ENCODE data around the gene ITSN1. TPM values are rescaled to one million over a fixed set of nuclear protein-coding genes. Genes with fewer than 3 reads are reported as not detected.

ITSN1 gene
- total and polyA plus RNA-seq, 2 donors from 2014 or later, result 8.1 to 42.5 TPM

DNA sequence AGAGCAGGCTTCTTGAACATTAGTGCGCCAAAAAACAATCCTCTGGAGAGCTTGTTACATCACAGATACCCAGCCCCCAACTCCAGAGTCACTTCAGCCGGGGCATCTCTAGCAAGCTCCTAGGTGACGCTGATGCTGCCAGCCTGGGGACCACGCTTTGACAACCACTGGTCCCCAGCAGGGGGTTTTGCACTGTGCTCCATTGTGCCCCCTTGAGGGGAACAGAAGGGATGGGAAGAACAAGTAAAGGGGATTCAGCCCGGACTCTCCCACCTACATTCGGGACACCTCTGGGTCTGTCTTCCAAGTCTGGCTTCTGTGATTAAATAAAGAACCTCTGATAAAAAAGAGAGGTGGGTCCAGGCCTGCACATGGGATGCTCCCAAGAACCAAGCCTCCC lies 212.9 kb downstream of the ITSN1 start:
- intact Hi-C loops (cut with DNase I), result no loop called here
- H3K36me3 ChIP-seq (ENCODE audit: control insufficient read depth in 2 of 3, insufficient read depth in 3 of 3, low read length in 3 of 3), result no peaks in the 10 kb centered on the region
- no peak overlapping the region for H3K27ac ChIP-seq (ENCODE audit: low read depth in 2 of 2, low read length in 2 of 2)
- no peak for FAIRE-seq
- no peaks in the 10 kb centered on the region for H3K9me3 ChIP-seq (ENCODE audit: control insufficient read depth in 2 of 3, insufficient read depth in 1 of 3, low read length in 3 of 3)
- no peaks in the 10 kb centered on the region for H3K4me1 ChIP-seq (ENCODE audit: control insufficient read depth in 2 of 3, insufficient read depth in 2 of 3, low read depth in 1 of 3, low read length in 3 of 3)
- H3K4me3 ChIP-seq (ENCODE audit: low read length in 3 of 3), result no peak overlapping the region
- DNase-seq, result no peak
- no peaks in the 10 kb centered on the region for H3K27me3 ChIP-seq (ENCODE audit: control insufficient read depth, insufficient read depth, low read length)
- TF ChIP-seq, protein P1, sequence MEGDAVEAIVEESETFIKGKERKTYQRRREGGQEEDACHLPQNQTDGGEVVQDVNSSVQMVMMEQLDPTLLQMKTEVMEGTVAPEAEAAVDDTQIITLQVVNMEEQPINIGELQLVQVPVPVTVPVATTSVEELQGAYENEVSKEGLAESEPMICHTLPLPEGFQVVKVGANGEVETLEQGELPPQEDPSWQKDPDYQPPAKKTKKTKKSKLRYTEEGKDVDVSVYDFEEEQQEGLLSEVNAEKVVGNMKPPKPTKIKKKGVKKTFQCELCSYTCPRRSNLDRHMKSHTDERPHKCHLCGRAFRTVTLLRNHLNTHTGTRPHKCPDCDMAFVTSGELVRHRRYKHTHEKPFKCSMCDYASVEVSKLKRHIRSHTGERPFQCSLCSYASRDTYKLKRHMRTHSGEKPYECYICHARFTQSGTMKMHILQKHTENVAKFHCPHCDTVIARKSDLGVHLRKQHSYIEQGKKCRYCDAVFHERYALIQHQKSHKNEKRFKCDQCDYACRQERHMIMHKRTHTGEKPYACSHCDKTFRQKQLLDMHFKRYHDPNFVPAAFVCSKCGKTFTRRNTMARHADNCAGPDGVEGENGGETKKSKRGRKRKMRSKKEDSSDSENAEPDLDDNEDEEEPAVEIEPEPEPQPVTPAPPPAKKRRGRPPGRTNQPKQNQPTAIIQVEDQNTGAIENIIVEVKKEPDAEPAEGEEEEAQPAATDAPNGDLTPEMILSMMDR (IDR thresholded peaks at IDR 0.05; ENCODE audit: borderline replicate concordance, extremely low read depth, insufficient read depth), result no peak
- no peak overlapping the region for H3K9ac ChIP-seq (ENCODE audit: low read length in 3 of 3)

DNA sequence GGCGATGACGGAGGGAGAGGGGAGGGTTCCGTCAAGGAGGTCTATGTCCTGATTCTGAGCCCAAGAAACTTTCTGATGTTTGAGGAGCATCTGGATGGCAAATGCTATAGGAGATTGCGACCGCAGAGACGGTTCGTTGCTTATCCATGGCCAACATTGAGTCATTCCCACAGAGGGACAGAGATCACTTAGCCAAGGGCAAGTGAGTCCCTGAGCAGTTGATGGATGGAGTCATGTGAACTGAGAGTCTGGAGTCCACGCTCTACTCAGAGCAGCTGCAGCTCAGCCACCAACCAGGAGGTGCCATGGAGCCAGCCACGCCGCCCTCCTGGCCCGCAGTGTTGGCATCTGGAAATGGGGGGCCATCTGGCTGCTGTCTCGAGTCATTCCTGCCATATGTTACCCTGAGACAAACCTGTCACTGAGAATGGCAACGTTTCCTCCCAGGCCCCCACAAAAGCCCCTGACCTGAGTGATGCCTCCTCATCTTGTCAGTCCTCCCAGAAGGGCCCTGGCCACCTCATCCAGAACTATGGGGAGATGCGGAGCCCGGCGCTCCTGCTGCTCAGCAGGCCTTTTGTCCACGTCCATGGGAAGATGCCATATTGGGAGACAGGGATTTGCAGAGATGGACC lies 214.7 kb downstream of the ITSN1 start:
- no peaks in the 10 kb centered on the region for H3K27me3 ChIP-seq (ENCODE audit: control insufficient read depth, insufficient read depth, low read length)
- no peaks in the 10 kb centered on the region for H3K9me3 ChIP-seq (ENCODE audit: control insufficient read depth in 2 of 3, insufficient read depth in 1 of 3, low read length in 3 of 3)
- TF ChIP-seq, protein P1 (IDR thresholded peaks at IDR 0.05; ENCODE audit: borderline replicate concordance, extremely low read depth, insufficient read depth), result no peak
- intact Hi-C loops (cut with DNase I), result no loop called here
- H3K9ac ChIP-seq (ENCODE audit: low read length in 3 of 3), result no peak overlapping the region
- H3K4me1 ChIP-seq (ENCODE audit: control insufficient read depth in 2 of 3, insufficient read depth in 2 of 3, low read depth in 1 of 3, low read length in 3 of 3), result no peaks in the 10 kb centered on the region
- H3K27ac ChIP-seq (ENCODE audit: low read depth in 2 of 2, low read length in 2 of 2), result no peak overlapping the region
- H3K36me3 ChIP-seq (ENCODE audit: control insufficient read depth in 2 of 3, insufficient read depth in 3 of 3, low read length in 3 of 3), result no peaks in the 10 kb centered on the region
- FAIRE-seq (no peak), DNase-seq (no peak)
- no peak overlapping the region for H3K4me3 ChIP-seq (ENCODE audit: low read length in 3 of 3)

DNA sequence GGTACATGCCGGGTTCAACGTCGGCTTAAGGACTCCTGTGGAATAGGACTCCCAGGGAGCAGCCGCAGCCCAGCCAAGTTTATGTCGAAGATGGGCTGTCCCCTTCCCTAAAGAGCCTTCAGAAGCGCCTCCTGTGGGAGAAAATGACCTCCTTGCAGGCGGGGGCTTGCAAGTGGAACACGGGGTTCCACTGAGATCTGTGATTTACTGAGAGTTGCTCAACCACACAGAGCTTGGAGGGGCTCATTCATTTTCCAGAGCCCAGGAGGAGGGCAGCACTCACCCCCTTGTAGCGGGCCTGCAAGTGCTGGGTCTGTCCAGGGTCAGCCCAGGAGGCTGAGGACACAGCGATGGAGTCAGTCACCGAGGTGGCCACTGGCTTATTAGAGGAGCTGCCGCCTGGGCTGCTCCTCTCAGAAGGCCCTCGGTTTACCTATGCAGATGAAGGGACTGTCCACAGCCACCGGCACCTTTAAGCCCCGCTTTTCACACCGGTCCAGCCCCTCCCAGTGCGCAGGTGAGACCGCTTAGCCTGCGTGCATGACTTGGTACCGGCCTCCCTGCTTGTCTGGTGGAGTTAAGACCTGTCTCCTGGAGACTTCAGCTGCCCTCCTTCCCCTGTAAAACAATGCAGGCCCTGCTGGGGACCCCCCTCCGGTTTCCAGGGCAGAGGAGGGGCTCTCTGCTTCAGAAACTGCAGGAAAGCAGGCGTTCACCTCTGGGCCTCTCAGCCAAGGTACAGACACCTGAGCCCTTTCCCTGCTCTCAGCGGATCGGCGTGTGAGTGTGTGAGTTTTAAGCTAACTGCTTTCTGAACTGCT lies 215.8 kb downstream of the ITSN1 start:
- Histone ChIP-seq H3K36me3 (ENCODE audit: control insufficient read depth in 2 of 3, insufficient read depth in 3 of 3, low read length in 3 of 3) (no peaks in the 10 kb centered on the region), H3K4me1 (ENCODE audit: control insufficient read depth in 2 of 3, insufficient read depth in 2 of 3, low read depth in 1 of 3, low read length in 3 of 3) (no peaks in the 10 kb centered on the region), H3K27me3 (ENCODE audit: control insufficient read depth, insufficient read depth, low read length) (no peaks in the 10 kb centered on the region), H3K9ac (ENCODE audit: low read length in 3 of 3) (no peak overlapping the region), H3K9me3 (ENCODE audit: control insufficient read depth in 2 of 3, insufficient read depth in 1 of 3, low read length in 3 of 3) (no peaks in the 10 kb centered on the region), H3K4me3 (ENCODE audit: low read length in 3 of 3) (no peak overlapping the region), H3K27ac (ENCODE audit: low read depth in 2 of 2, low read length in 2 of 2) (no peak overlapping the region)
- TF ChIP-seq, protein P1 (IDR thresholded peaks at IDR 0.05; ENCODE audit: borderline replicate concordance, extremely low read depth, insufficient read depth), result no peak
- intact Hi-C loops (cut with DNase I), result no loop called here
- no peak for FAIRE-seq
- DNase-seq, result peak in 1 of 5 donors; percentile 30
